ENCODE measurements around the gene SPINT4.

GRCh38 chr20:45775411-45775810 lies 53.3 kb downstream of the SPINT4 start:
- TF ChIP-seq CTCF (conservative IDR thresholded peaks at IDR 0.05; ENCODE audit: low read depth in 2 of 2), result no peak
- no peak for TF ChIP-seq CREB1 (CRISPR knock-in tag; IDR thresholded peaks at IDR 0.05; ENCODE audit: low read depth)
- TF ChIP-seq EZH2 (IDR thresholded peaks at IDR 0.05; ENCODE audit: low read depth, unreplicated experiment), result no peak
- TF ChIP-seq POLR2AphosphoS5 (IDR thresholded peaks at IDR 0.05; ENCODE audit: low read depth), result no peak
- TF ChIP-seq ZNF331 (CRISPR knock-in tag; IDR thresholded peaks at IDR 0.05; ENCODE audit: low read depth), result no peak
- TF ChIP-seq EZH2phosphoT487 (IDR thresholded peaks at IDR 0.05; ENCODE audit: unreplicated experiment), result no peak
- no peak for TF ChIP-seq ZNF462 (CRISPR knock-in tag; IDR thresholded peaks at IDR 0.05)
- TF ChIP-seq ETS1 (IDR thresholded peaks at IDR 0.05), result no peak
- no peak for TF ChIP-seq STAT1 (IDR thresholded peaks at IDR 0.05; ENCODE audit: unreplicated experiment)
- TF ChIP-seq REST (IDR thresholded peaks at IDR 0.05; ENCODE audit: unreplicated experiment), result no peak
- TF ChIP-seq JUNB (IDR thresholded peaks at IDR 0.05; ENCODE audit: unreplicated experiment), result no peak
- TF ChIP-seq ZNF114 (CRISPR knock-in tag; IDR thresholded peaks at IDR 0.05), result no peak
